ENCODE data around the gene MRPL14. TPM values are rescaled to one million over a fixed set of nuclear protein-coding genes. Genes with fewer than 3 reads are reported as not detected.
A peak's percentile ranks its signal among the peaks of the same experiment; 100 is the strongest.

Gene MRPL14
- total RNA-seq, 2 experiments from 2014 or later = 51.3 to 87.2 TPM

GRCh38 chr6:44100088-44100550 lies 27.1 kb downstream of the MRPL14 start:
- peak; percentile 30 for DNase-seq (ENCODE audit: low spot score)
- 0 out of 2 replicates have a peak, but pooled peaks cover 8% of the 10 kb centered on the region for H4K20me1 ChIP-seq (ENCODE audit: insufficient read depth, low read length)
- no peak overlapping the region for H3K4me2 ChIP-seq (ENCODE audit: low read length)
- peaks cover 36% of the 10 kb centered on the region; the same call in 1 of the 2 replicates for H3K36me3 ChIP-seq (ENCODE audit: insufficient read depth, low read length)
- H3K79me2 ChIP-seq (ENCODE audit: insufficient read depth, low read depth, low read length) = no peaks in the 10 kb centered on the region
- TF ChIP-seq CTCF (conservative IDR thresholded peaks at IDR 0.05; ENCODE audit: low read length) (peak; percentile 71), EZH2phosphoT487 (IDR thresholded peaks at IDR 0.05; ENCODE audit: borderline replicate concordance, low read depth, low read length) (no peak)
- no peak overlapping the region for H3K4me3 ChIP-seq (ENCODE audit: low read depth, low read length, poor library complexity, severe bottlenecking)
- CTCF ChIA-PET (ENCODE audit: unreplicated experiment) = interaction anchor here (0.6 kb wide), 1 partner anchor 103 kb away, joined by 5 read pairs; no protein-coding TSS in a partner anchor
- intact Hi-C loops (cut with micrococcal nuclease; ENCODE audit: unreplicated experiment) = no loop called here
- no peaks in the 10 kb centered on the region for H3K4me1 ChIP-seq (ENCODE audit: insufficient read depth, low read length, poor library complexity, severe bottlenecking)
- H3K9me2 ChIP-seq (ENCODE audit: insufficient read depth, low read length) = no peaks in the 10 kb centered on the region
- no peak overlapping the region for H2AFZ ChIP-seq (ENCODE audit: low read length)
- no peak overlapping the region for H3K27ac ChIP-seq (ENCODE audit: low read depth, low read length, poor library complexity, severe bottlenecking)
- POLR2A ChIA-PET = no interaction called here
- BruUV-seq (replicated peaks) = no TSS peak
- no peaks in the 10 kb centered on the region for H3K9me3 ChIP-seq (ENCODE audit: low read length)

- intact Hi-C loops (cut with micrococcal nuclease; ENCODE audit: unreplicated experiment) = loop anchor here (5.0 kb wide), 1 partner anchor 238 kb away; no protein-coding TSS in a partner anchor
- no TSS peak for BruUV-seq (replicated peaks)
- Histone ChIP-seq H3K9me2 (ENCODE audit: insufficient read depth, low read length) (no peaks in the 10 kb centered on the region), H4K20me1 (ENCODE audit: insufficient read depth, low read length) (0 out of 2 replicates have a peak, but pooled peaks cover 8% of the 10 kb centered on the region), H3K4me2 (ENCODE audit: low read length) (no peak overlapping the region), H2AFZ (ENCODE audit: low read length) (no peak overlapping the region), H3K4me3 (ENCODE audit: low read depth, low read length, poor library complexity, severe bottlenecking) (no peak overlapping the region), H3K36me3 (ENCODE audit: insufficient read depth, low read length) (peaks cover 26% of the 10 kb centered on the region; the same call in 1 of the 2 replicates), H3K4me1 (ENCODE audit: insufficient read depth, low read length, poor library complexity, severe bottlenecking) (no peaks in the 10 kb centered on the region), H3K79me2 (ENCODE audit: insufficient read depth, low read depth, low read length) (no peaks in the 10 kb centered on the region), H3K27ac (ENCODE audit: low read depth, low read length, poor library complexity, severe bottlenecking) (no peak overlapping the region), H3K9me3 (ENCODE audit: low read length) (no peaks in the 10 kb centered on the region)
- DNase-seq (ENCODE audit: low spot score) = no peak
- ChIA-PET POLR2A (interaction anchor here (0.6 to 1.5 kb wide), 2 partner anchors 12 to 158 kb away, joined by 3 read pairs; no protein-coding TSS in a partner anchor), CTCF (ENCODE audit: unreplicated experiment) (no interaction called here)
- TF ChIP-seq CTCF (conservative IDR thresholded peaks at IDR 0.05; ENCODE audit: low read length) = no peak
- TF ChIP-seq EZH2phosphoT487 (IDR thresholded peaks at IDR 0.05; ENCODE audit: borderline replicate concordance, low read depth, low read length) = no peak
These were observed 28.1 kb downstream of the MRPL14 start for GRCh38 chr6:44099192-44099591.

GRCh38 chr6:44097782-44098317 lies 29.4 kb downstream of the MRPL14 start:
- TF ChIP-seq EZH2phosphoT487 (IDR thresholded peaks at IDR 0.05; ENCODE audit: borderline replicate concordance, low read depth, low read length) (no peak), CTCF (conservative IDR thresholded peaks at IDR 0.05; ENCODE audit: low read length) (no peak)
- Histone ChIP-seq H4K20me1 (ENCODE audit: insufficient read depth, low read length) (0 out of 2 replicates have a peak, but pooled peaks cover 8% of the 10 kb centered on the region), H3K9me2 (ENCODE audit: insufficient read depth, low read length) (no peaks in the 10 kb centered on the region), H3K36me3 (ENCODE audit: insufficient read depth, low read length) (peaks cover 17% of the 10 kb centered on the region; the same call in 1 of the 2 replicates), H3K4me1 (ENCODE audit: insufficient read depth, low read length, poor library complexity, severe bottlenecking) (no peaks in the 10 kb centered on the region), H3K4me2 (ENCODE audit: low read length) (no peak overlapping the region), H2AFZ (ENCODE audit: low read length) (no peak overlapping the region), H3K4me3 (ENCODE audit: low read depth, low read length, poor library complexity, severe bottlenecking) (no peak overlapping the region), H3K9me3 (ENCODE audit: low read length) (no peaks in the 10 kb centered on the region), H3K27ac (ENCODE audit: low read depth, low read length, poor library complexity, severe bottlenecking) (no peak overlapping the region), H3K79me2 (ENCODE audit: insufficient read depth, low read depth, low read length) (no peaks in the 10 kb centered on the region)
- no TSS peak for BruUV-seq (replicated peaks)
- intact Hi-C loops (cut with micrococcal nuclease; ENCODE audit: unreplicated experiment) = loop anchor here (2.0 to 5.0 kb wide), 2 partner anchors 141 to 239 kb away; no protein-coding TSS in a partner anchor
- DNase-seq (ENCODE audit: low spot score) = no peak
- ChIA-PET POLR2A (interaction anchor here (0.6 to 1.5 kb wide), 3 partner anchors 13 to 238 kb away, joined by 3 to 6 read pairs (median 4); no protein-coding TSS in a partner anchor), CTCF (ENCODE audit: unreplicated experiment) (interaction anchor here (0.6 to 1.0 kb wide), 3 partner anchors 19 to 124 kb away, joined by 3 to 5 read pairs (median 3); no protein-coding TSS in a partner anchor)

Data from OCI-LY7 (cell line).